BE2C (cell line): ENCODE results near the gene ICAM2.

ENCODE experiments used
- DNase-seq: peaks from one replicate; pipeline ENCODE4 v3.0.0-alpha.2; 2020
- H3K27me3 ChIP-seq: fragments of 250-450 bp; sonication (Bioruptor Pico); 2 replicates; pipeline ENCODE4 v1.5.1; 2020; ENCODE audit warnings: mild to moderate bottlenecking
- H3K36me3 ChIP-seq: fragments of 250-450 bp; sonication (Bioruptor Pico); 2 replicates; pipeline ENCODE4 v1.5.1; 2020; ENCODE audit warnings: mild to moderate bottlenecking
- H3K4me1 ChIP-seq: fragments of 250-450 bp; sonication (Bioruptor Pico); 2 replicates; pipeline ENCODE4 v1.5.1; 2020
- H3K4me3 ChIP-seq: 2 replicates; pipeline ENCODE4 v1.5.1; 2011; ENCODE audit warnings: low read depth, low read length
- H3K9me3 ChIP-seq: fragments of 250-450 bp; sonication (Bioruptor Pico); 2 replicates; pipeline ENCODE4 v1.5.1; 2020
- TF ChIP-seq, protein P1 (sequence below): IDR thresholded peaks from 2 replicates; pipeline ENCODE4 v1.5.1; 2012; ENCODE audit warnings: mild to moderate bottlenecking, low read depth, low read length

The ICAM2 gene

DNA sequence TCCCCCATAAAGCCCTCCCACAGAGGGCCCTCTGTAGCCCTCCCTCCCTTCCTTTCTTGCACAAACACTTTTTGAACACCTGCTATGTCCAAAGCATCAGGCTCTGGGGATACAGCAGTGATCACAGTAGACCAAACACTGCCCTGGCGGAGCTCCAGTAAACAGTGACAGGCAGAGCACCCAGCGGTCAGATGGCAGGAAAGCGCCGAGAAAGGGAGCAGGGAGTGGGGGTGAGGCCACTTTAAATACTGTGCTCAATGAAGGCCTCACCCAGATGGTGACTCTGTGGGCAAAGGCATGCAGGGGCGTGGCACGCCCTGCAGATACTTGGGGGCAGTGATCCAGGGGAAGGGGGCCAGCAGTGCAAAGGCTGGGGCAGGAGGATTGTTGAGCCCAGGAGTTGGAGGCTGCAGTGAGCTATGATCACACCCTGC, 14.7 kb downstream of the ICAM2 start:
- peak; percentile 69 for DNase-seq
- Histone ChIP-seq H3K27me3 (no peaks in the 10 kb centered on the region), H3K4me3 (peak overlapping the region; percentile 63), H3K4me1 (peaks cover 9% of the 10 kb centered on the region), H3K36me3 (peaks cover 12% of the 10 kb centered on the region), H3K9me3 (no peaks in the 10 kb centered on the region)
- TF ChIP-seq, protein P1, sequence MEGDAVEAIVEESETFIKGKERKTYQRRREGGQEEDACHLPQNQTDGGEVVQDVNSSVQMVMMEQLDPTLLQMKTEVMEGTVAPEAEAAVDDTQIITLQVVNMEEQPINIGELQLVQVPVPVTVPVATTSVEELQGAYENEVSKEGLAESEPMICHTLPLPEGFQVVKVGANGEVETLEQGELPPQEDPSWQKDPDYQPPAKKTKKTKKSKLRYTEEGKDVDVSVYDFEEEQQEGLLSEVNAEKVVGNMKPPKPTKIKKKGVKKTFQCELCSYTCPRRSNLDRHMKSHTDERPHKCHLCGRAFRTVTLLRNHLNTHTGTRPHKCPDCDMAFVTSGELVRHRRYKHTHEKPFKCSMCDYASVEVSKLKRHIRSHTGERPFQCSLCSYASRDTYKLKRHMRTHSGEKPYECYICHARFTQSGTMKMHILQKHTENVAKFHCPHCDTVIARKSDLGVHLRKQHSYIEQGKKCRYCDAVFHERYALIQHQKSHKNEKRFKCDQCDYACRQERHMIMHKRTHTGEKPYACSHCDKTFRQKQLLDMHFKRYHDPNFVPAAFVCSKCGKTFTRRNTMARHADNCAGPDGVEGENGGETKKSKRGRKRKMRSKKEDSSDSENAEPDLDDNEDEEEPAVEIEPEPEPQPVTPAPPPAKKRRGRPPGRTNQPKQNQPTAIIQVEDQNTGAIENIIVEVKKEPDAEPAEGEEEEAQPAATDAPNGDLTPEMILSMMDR: no peak

DNA sequence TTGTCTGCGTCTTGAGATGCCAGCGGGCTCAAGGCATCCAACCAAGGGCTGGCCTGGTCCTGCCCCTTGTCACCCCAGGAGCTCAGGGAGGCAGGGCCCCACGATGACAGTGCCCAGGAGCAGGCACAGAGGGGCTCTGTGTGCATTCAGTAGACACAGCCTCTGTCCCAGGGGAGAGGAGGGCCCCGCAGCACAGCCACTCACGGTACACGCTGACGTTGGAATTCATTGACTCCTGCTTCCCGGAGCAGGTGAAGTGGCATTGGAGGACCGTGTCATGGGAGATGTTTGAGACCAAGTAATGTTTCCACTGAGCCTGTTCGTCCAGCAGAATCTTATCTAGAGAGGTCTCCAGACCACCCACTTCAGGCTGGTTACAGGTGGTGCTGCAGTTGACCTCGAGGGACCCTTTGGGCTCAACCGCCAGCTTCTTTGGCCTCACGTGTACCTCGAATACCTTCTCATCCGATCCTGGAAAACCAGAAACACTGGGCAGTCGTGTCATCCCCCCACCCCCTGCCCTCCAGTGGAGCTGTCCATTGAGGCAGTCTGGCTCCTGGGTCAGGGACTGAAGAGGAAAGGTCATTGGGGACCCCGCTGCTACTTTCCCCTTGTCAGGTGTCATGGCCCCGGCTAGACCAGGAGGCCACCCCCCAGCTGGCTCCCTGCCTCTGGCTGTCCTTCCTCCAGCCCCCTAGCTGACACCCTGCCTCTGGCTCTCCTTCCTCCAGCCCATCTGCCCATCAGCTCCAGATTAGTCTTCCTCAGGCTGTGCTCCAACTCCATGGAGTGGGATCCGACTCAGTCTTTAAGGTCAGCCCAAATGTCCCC, 15.3 kb downstream of the ICAM2 start:
- H3K36me3 ChIP-seq: peaks cover 12% of the 10 kb centered on the region
- no peaks in the 10 kb centered on the region for H3K9me3 ChIP-seq
- peak overlapping the region; percentile 63 for H3K4me3 ChIP-seq
- peaks cover 9% of the 10 kb centered on the region for H3K4me1 ChIP-seq
- TF ChIP-seq, protein P1: no peak
- no peak for DNase-seq
- H3K27me3 ChIP-seq: no peaks in the 10 kb centered on the region

DNA sequence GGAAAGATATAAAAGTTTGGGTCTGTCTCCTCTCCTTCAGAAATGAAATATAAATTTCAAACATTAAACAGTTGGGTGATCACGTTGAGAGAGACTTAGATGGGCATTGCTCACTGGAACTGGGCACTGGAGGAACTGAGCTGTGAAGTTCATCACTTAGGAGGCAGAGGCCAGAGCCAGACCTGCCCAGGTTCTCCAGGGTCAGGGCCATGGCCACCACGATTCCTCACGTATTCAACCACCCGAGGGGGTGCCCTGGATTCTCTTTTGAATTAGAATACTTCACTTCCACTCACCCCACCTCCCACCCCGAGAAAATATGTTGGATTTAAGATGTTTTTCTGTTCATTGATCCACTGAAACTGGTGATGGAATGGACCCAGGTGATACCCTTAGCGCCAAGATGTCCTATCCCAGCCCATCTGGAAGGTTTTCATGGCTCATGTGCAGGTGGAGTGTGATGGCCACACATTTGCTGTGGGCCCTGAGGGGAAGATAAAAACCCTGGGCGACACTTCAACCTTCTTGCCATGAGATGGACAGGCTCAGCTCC, 16.1 kb downstream of the ICAM2 start:
- Histone ChIP-seq H3K36me3 (peaks cover 12% of the 10 kb centered on the region), H3K4me3 (no peak overlapping the region), H3K4me1 (peaks cover 9% of the 10 kb centered on the region), H3K27me3 (no peaks in the 10 kb centered on the region), H3K9me3 (no peaks in the 10 kb centered on the region)
- TF ChIP-seq, protein P1: no peak
- DNase-seq: no peak

DNA sequence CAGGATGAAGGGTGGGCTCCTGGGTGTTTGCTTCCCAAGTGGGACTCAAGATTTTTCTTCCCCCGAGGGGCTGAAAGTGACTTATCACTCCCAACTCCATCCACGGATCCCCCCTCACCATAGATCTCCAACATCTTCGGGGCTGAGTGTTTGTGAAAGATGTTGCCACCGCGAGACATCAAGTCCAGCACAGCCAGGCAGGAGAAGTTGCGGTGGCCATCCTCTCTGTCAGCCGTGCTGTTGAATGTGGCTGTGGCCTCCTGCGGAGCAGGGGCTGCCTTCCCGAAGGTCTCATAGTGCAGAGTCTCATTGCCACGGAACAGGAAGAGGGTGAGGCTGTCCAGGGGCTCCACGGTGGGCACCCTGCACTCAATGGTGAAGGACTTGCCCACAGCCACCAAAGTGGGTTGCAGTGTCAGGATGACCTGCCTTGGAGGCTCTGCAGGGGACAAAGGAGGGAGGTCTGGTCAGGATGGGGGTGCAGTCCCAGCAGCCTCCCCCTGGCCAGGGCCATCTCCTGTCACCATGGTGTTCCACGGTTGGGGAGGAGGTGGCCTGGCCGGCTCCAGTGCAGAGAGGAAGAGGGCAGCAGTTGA, 16.8 kb downstream of the ICAM2 start:
- Histone ChIP-seq H3K4me3 (no peak overlapping the region), H3K4me1 (peaks cover 9% of the 10 kb centered on the region), H3K27me3 (no peaks in the 10 kb centered on the region), H3K9me3 (no peaks in the 10 kb centered on the region), H3K36me3 (peaks cover 12% of the 10 kb centered on the region)
- TF ChIP-seq, protein P1: no peak
- DNase-seq: no peak

DNA sequence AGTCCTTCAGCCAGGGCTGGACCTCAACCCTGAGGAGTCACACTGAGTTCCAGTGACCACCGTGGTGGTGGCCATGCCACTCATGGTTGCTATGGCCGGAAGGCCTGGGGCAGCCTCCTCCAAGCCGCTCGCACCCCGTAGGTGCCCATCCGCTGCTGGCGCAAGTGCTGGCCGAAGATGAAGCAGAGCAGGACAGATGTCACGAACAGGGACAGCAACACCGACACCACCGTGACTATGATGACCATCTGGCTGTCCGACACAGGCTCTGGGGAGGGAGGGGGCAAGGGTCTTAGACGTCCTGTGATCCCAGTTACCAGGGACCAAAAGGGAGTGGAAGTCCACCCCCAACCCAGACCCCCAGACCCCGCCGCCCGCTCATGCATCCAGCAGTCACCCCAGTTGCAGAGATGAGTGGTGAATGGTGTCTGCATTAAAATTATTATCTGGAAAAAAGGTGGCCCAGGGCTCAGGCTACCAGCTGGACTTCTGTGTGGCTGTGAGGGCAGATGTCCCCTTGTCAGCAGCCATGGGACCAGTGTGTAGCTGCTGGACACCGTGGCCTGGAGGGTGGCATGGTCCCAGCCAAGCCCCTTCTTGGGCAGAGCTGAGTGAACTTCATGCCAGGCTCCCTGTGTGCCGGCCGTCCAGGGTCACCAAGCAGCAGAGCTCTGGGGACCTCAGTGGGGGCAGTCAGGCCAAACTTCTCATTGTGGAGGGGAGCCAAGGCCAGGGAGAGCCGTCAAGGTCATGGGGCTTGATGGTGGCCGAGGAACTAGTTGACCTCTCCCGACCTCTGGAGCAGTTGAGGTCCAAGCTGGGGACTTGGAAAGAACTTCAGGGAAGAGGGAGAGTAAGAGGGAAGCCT, 17.5 kb downstream of the ICAM2 start:
- peaks cover 12% of the 10 kb centered on the region for H3K36me3 ChIP-seq
- no peaks in the 10 kb centered on the region for H3K9me3 ChIP-seq
- H3K27me3 ChIP-seq: no peaks in the 10 kb centered on the region
- H3K4me1 ChIP-seq: peaks cover 9% of the 10 kb centered on the region
- no peak overlapping the region for H3K4me3 ChIP-seq
- DNase-seq: no peak
- TF ChIP-seq, protein P1: no peak
